ENCODE measurements around the gene CACNA2D1.

CACNA2D1 gene

DNA sequence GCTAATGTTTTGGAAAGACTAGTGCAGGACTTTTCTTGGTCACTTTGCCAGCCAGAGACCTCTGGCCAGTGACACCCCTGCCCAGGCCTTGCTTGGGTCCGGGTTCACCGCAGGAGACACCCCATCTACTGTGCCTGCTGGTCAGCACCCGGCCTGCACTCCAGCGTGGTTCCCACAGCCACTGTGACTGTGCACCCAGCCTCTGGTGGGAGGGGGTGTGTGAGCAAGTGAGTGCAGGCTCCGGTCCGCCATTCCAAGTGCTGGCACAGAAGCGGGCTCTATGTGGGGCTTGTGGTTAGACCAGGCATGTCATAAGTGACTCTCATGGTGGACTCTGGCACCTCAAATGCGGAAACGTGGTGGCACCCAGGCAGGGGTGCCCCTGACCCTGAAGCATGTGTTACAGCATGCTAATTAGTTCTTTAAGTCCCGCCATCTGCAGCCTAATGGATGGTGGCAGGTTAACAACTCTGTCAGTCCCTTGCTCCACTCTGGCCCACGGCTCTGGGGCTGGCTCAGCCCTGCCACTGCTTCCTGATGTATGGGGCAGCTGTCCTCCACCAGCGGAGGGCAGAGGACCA is 361.8 kb downstream of the CACNA2D1 start:
- DNase-seq, result no peak

GRCh38 chr7:82080254-82080927 is 363.2 kb downstream of the CACNA2D1 start:
- DNase-seq, result no peak

DNA sequence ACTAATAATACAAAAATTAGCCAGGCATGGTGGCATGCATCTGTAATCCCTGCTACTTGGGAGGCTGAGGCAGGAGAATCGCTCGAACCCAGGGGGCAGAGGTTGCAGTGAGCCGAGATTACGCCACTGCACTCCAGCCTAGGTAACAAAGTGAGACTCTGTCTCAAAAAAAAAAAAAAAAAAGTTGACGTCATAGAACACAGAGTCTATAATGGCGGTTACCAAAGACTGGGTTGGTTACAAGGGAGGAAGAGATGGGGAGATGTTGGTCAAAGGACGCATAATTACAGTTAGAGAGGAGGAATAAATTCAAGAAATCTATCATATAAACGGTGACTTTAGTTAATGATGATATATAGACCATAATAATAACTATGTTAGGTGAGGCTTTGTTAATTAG is 364.1 kb downstream of the CACNA2D1 start:
- no peak for DNase-seq

- no peak for DNase-seq
Observed at GRCh38 chr7:82078807-82079206, 364.8 kb downstream of the CACNA2D1 start.

DNA sequence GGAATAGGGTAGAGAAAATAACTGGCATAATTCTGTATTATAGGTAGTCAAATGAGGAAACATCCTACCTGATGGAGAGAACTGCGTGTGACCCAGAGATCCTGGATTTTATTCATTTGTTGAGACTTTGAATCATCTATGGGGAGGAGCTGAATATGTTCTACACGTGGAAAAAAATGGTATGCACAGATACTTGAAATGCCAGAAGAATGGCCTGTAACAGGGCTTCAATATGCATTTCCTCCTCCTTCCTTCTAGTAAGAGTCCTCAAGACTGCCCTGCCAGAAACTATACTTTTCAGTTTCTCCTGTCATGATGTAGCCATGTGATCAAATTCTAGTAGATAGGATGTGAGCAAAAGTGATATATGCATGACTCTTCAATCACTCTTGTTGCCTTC is 372.1 kb downstream of the CACNA2D1 start:
- no peak for DNase-seq

DNA sequence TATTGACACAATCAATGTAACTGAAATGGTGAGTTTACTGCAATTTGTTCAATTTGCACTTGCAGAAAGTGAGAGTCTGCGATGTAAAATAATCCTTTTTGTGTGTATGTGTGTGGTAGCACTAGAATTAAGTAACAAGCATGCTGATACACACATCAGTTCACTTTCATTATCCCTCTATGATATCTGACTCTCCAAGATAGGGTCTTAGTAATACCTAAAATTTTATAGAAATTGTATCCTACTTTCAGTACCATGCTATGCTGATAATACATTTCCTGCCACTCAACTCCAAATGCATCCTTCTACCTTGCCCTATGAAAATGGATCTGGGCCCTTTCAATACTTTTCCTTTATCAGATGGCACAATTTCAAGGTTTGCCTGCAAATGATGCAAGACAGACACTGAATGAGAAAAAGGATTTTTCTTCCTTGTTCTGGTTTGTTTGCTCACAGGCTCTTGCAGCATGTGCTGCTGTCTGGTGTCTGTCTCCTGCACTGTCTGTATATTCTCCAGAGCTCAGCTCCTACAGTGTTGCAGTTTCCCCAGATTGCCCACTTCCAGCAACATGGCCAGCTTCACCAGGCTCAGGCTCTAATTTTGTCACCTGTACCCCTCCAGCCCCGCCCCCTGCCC is 375.8 kb downstream of the CACNA2D1 start:
- DNase-seq, result no peak

DNA sequence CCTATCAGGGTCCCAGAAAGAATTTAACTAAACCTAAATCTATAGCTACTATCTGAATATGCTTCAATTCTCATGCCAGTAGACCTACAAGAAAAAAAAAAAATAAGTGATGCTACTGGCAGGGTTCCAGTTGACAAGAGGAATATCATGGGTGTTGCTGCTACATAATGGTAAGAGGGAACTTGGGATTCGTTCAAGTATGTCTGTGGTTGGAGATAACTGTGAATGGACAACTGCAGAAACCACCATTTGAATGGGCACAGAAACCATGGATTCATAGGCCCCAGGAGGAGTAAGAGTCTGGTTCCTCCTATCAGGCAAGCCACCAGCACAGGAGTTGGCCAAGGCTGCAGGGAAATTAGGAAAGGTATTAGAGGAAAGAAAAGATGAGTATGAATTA is 386.1 kb downstream of the CACNA2D1 start:
- no peak for DNase-seq

DNA sequence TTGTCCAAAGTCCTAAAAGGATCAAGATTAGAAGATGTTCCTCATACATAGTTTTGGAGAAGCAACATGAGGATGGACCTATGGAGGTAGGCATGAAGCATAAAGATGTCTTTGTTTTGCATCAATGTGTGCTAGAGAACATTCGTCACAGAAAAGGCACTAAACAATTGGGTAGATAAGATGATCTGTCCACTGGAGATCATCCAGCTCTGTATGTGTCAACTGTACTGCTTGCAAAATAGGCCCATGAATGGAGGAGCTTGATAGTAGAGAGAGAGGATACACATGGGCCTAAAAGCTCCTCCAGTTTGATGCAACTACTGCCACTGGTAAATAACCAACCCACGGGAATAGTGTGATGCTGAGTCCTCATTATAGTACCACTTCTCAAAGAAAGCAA is 387.3 kb downstream of the CACNA2D1 start:
- DNase-seq, result no peak

- DNase-seq, result no peak
Observed at GRCh38 chr7:82054544-82054943, 389.0 kb downstream of the CACNA2D1 start.

DNA sequence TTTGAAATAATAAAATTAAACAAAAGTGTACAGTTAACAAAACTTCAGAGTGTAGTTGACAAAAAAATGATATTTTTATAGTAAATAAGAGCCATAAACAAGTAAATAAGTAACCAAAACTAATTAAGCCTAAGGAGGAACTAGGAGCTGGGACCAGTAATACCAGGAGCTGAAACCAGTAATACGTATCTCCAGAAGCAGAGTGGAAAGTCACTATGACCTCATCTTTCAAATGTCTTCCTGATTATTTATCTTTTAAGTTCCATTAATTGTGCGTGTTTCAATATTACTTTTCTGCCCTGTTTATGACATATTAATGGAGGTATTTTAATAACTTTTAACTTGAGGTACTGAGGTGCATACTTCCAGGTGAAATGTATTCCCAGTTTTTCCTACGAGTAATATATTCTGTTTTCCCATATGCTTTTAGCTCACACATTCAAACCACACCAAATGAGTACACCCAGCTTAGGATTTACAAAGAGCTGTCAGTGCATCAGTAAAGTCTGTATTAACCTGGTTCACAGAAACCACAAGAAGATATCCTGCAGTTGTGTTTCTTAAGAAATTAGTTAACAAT is 390.0 kb downstream of the CACNA2D1 start:
- no peak for DNase-seq

- no peak for DNase-seq
Observed at GRCh38 chr7:82051601-82052000, 392.0 kb downstream of the CACNA2D1 start.

DNA sequence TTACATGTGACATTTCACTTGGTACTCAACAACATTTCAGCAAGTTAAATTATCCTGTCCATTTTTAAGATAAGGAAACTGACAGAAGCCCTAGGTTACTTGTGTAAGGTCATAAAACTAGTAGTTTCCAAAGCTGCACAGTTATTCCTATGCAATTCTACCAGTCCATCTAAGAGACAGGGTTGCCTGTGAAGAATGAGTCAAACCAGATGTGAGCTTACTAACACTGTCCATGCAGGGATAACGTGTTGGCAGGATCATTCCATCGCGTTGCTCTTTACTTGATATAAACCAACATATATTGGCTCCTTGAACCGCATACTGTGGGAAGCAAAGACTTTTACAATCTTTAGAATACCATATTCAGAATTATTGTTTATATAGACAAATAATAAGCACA is 392.8 kb downstream of the CACNA2D1 start:
- DNase-seq, result no peak

DNA sequence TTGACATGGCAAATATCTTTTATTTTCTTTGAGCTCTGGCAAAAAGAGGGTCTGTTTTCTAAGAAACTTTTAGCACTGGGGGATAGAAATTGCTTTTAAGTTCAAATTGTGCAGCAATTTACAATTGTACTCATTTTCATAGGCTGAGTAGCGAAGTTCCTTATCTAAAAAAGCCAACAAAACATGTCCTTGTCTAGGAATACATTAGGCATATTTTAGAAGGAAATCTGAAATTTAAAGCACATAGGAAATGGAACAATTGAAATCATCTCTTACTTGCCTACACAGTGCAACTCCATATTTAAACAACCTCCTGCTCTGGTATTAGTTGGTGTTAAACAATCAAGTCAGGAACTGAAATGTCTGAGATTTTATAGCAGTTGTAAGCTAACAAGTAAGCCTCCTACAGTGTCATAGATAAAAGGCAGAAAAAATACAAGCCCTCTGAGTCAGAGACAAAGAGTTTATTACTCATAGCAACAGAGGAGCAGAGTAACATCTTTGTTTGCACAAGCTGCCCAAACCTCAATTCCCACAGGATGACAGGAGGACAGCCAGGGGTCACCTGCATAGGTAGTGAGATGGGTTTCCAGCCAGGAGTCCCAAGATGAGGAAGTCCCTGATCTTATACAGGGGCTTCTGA is 393.6 kb downstream of the CACNA2D1 start:
- no peak for DNase-seq

GRCh38 chr7:82049442-82049841 is 394.1 kb downstream of the CACNA2D1 start:
- no peak for DNase-seq

- no peak for DNase-seq
Observed at GRCh38 chr7:82044497-82045080, 399.0 kb downstream of the CACNA2D1 start.

DNA sequence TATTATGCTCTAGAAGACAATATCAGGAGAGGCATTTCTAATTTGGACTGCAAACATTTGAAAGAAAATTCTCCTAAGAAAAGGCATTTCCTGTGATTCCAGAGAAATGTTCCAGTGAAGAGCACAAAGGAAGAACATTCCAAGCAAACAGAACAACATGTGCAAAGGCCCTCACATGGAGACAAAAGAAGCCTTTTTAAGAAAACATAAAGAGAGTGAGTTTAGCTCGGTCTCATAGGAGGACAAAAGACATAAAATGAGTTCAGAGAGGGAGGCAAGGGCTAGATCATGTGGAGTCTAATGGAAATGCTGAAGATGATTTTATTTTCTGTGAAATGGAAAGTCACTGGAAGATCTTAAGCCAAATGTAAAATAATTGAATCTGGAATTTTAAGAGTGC is 404.0 kb downstream of the CACNA2D1 start:
- DNase-seq, result no peak

- DNase-seq, result no peak
Observed at GRCh38 chr7:82036146-82036886, 407.3 kb downstream of the CACNA2D1 start.

DNA sequence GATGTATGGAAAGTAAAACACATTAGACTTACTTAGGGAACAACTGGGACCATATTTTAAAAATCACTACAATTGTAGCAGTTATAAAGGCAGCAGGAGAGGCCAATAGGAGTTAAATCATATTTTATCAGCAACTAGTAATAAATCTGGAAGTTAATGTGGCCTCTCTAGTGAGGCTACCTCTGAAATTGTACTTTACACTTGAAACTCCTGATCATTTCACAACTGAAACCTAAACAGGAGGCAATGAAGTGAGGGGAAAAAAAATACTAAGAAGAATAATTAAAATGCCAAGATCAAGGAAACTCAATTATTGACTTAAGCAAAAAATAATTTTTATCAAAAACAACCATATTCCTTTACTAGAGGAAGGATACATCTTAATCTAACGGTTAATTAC is 408.1 kb downstream of the CACNA2D1 start:
- no peak for DNase-seq

DNA sequence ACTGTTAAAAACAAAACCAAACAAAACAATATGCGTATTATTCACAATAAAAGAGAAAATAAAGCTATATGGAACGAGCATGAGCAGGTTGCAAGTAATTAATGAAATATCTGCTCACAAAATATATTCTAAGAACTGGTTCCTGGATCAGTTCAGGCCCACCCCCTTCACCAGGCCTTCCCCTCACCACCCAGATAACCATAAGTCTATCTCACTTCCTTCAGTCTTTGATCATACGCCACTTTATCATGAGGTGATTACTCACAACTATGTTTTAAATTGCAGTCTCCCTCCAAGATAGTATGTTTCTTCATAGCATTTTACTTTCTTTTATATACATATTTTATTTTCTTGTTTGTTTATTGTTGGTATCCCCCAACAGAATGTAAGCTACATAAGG is 410.7 kb downstream of the CACNA2D1 start:
- DNase-seq, result no peak

- DNase-seq, result no peak
Observed at GRCh38 chr7:82029236-82029913, 414.2 kb downstream of the CACNA2D1 start.

GRCh38 chr7:82028097-82028496 is 415.5 kb downstream of the CACNA2D1 start:
- no peak for DNase-seq

- no peak for DNase-seq
Observed at GRCh38 chr7:82021713-82022112, 421.9 kb downstream of the CACNA2D1 start.
